Hepatocyte (in vitro differentiated cells): ENCODE measurements around the gene PDIA5.

Experiments used
- CTCF ChIP-seq: fragments of 200-600 bp; sonication (generic); IDR thresholded peaks from 2 replicates; pipeline ENCODE4 v1.5.1; 2016; ENCODE audit warnings: antibody characterized with exemption, mild to moderate bottlenecking; ENCODE audit not compliant: poor library complexity
- EZH2 ChIP-seq: fragments of 200-600 bp; sonication (generic); IDR thresholded peaks from 2 replicates; pipeline ENCODE4 v1.6.1; 2016; ENCODE audit warnings: antibody characterized with exemption, mild to moderate bottlenecking, borderline replicate concordance
- EZH2phosphoT487 ChIP-seq: fragments of 200-600 bp; sonication (generic); IDR thresholded peaks from one replicate; pipeline ENCODE4 v1.6.1; 2018; ENCODE audit warnings: antibody characterized with exemption, mild to moderate bottlenecking, low read depth, moderate library complexity; ENCODE audit not compliant: unreplicated experiment, severe bottlenecking

DNA sequence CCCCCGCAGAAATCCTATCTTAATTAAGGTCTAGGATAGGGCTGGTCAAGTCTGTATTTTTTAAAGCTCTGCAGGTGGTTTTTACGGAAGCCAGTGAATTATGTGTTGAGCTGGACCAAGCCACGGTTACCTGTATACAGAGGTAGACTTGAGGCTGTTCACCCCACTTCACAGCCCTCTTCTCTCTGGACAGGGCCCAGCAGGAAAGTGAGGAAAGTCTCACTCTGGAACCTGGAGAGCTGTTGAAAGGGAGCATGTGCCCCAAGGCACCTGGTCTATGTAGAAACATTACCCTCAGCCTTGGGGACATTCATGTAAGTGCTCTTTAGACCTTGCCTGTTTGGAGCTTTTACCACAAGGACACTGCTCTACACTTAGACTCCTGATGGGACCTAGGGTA, 46.1 kb upstream of the PDIA5 start:
- no peak for TF ChIP-seq CTCF
- no peak for TF ChIP-seq EZH2phosphoT487
- TF ChIP-seq EZH2, result no peak
